IMR-90 (cell line): ENCODE results near the gene CEMIP2. TPM values are rescaled to one million over a fixed set of nuclear protein-coding genes. Genes with fewer than 3 reads are reported as not detected.

Source experiments
- ATAC-seq: fragments of 200-7000 bp; cut with Tn5 transposase; 2 replicates; pipeline ENCODE4 v1.9.1; 2020; ENCODE audit warnings: low read depth, mild to moderate bottlenecking, moderate library complexity
- BruUV-seq: library from RNA; stranded (reverse); fragments of 400-500 nt; replicated peaks from 2 replicates; lab custom pipeline; 2021; lab: Mats Ljungman, UMichigan
- CTCF ChIA-PET: fragments of 300-600 bp; formaldehyde crosslinking; extraction: SDS; loops from one replicate; lab custom pipeline; 2021; ENCODE audit warnings: antibody characterized with exemption; lab: Yijun Ruan, JAX
- POLR2A ChIA-PET: fragments of 300-600 bp; sonication (Branson Sonifier 250); formaldehyde crosslinking; loops from one replicate; lab custom pipeline; 2022; ENCODE audit warnings: antibody characterized with exemption; ENCODE audit not compliant: unreplicated experiment; lab: Charles Lee
- DNase-seq: peaks from one replicate; pipeline ENCODE4 v3.0.0; 2013
- H2AFZ ChIP-seq: replicated peaks from 2 replicates; pipeline ENCODE3; 2013; ENCODE audit warnings: low read length, mild to moderate bottlenecking; ENCODE audit not compliant: poor library complexity
- H2AK5ac ChIP-seq: 2 replicates; pipeline ENCODE4 v1.6.1; 2013; ENCODE audit warnings: low read depth, low read length, inconsistent platforms
- H2AK9ac ChIP-seq: replicated peaks from 2 replicates; pipeline ENCODE3; 2013; ENCODE audit warnings: mild to moderate bottlenecking, low read depth, low read length, moderate library complexity; ENCODE audit not compliant: poor library complexity
- H2BK120ac ChIP-seq: 2 replicates; pipeline ENCODE4 v1.6.1; 2013; ENCODE audit warnings: low read depth, low read length, inconsistent platforms
- H2BK15ac ChIP-seq: 3 replicates; pipeline ENCODE4 v1.6.1; 2013; ENCODE audit warnings: low read depth, low read length, inconsistent platforms
- H2BK20ac ChIP-seq: 2 replicates; pipeline ENCODE4 v1.6.1; 2013; ENCODE audit warnings: low read depth, mild to moderate bottlenecking, inconsistent platforms, low read length, moderate library complexity
- H2BK5ac ChIP-seq: 2 replicates; pipeline ENCODE4 v1.6.1; 2013; ENCODE audit warnings: mild to moderate bottlenecking, low read depth, low read length, inconsistent platforms; ENCODE audit not compliant: poor library complexity, severe bottlenecking
- H3K14ac ChIP-seq: replicated peaks from 2 replicates; pipeline ENCODE4 v1.6.1; 2013; ENCODE audit warnings: low read depth, low read length, inconsistent platforms
- H3K18ac ChIP-seq: 2 replicates; pipeline ENCODE4 v1.6.1; 2013; ENCODE audit warnings: low read depth, low read length, control low read depth
- H3K23ac ChIP-seq: 2 replicates; pipeline ENCODE4 v1.6.1; 2013; ENCODE audit warnings: low read depth, low read length, inconsistent platforms
- H3K27ac ChIP-seq: 2 replicates; pipeline ENCODE4 v1.5.1; 2013; ENCODE audit warnings: mild to moderate bottlenecking, control low read depth, low read length; ENCODE audit not compliant: insufficient read depth
- H3K27me3 ChIP-seq: 2 replicates; pipeline ENCODE4 v1.6.1; 2013; ENCODE audit warnings: low read length; ENCODE audit not compliant: control insufficient read depth, insufficient read depth
- H3K36me3 ChIP-seq: 2 replicates; pipeline ENCODE4 v1.6.1; 2013; ENCODE audit warnings: low read length, mixed read lengths; ENCODE audit not compliant: control insufficient read depth, insufficient read depth
- H3K4ac ChIP-seq: 2 replicates; pipeline ENCODE4 v1.6.1; 2013; ENCODE audit warnings: low read depth, low read length, inconsistent platforms
- H3K4me1 ChIP-seq: 2 replicates; pipeline ENCODE4 v1.6.1; 2013; ENCODE audit warnings: low read length, mixed read lengths; ENCODE audit not compliant: control insufficient read depth, insufficient read depth
- H3K4me2 ChIP-seq: 2 replicates; pipeline ENCODE4 v1.6.1; 2013; ENCODE audit warnings: low read depth, mild to moderate bottlenecking, control low read depth, low read length, moderate library complexity
- H3K4me3 ChIP-seq: 2 replicates; pipeline ENCODE4 v1.5.1; 2013; ENCODE audit warnings: low read depth, mild to moderate bottlenecking, control low read depth, low read length, moderate library complexity; ENCODE audit not compliant: insufficient read depth
- H3K56ac ChIP-seq: 2 replicates; pipeline ENCODE4 v1.6.1; 2013; ENCODE audit warnings: low read length, inconsistent platforms; ENCODE audit not compliant: insufficient read depth; ENCODE audit errors: extremely low read depth
- H3K79me1 ChIP-seq, 2 experiments: 2 replicates each; pipeline ENCODE4 v1.6.1; 2013; ENCODE audit warnings: low read length in 2 of 2, inconsistent platforms in 1 of 2, low read depth in 1 of 2
- H3K9ac ChIP-seq: 2 replicates; pipeline ENCODE4 v1.6.1; 2013; ENCODE audit warnings: low read depth, low read length, control low read depth
- H3K9me1 ChIP-seq: 2 replicates; pipeline ENCODE4 v1.6.1; 2013; ENCODE audit warnings: low read length, inconsistent platforms; ENCODE audit not compliant: insufficient read depth
- H3K9me3 ChIP-seq: 2 replicates; pipeline ENCODE4 v1.6.1; 2013; ENCODE audit warnings: low read length; ENCODE audit not compliant: control insufficient read depth, insufficient read depth
- H4K20me1 ChIP-seq: 2 replicates; pipeline ENCODE4 v1.6.1; 2013; ENCODE audit warnings: low read length, inconsistent platforms; ENCODE audit not compliant: insufficient read depth
- H4K5ac ChIP-seq: 2 replicates; pipeline ENCODE4 v1.6.1; 2013; ENCODE audit warnings: mild to moderate bottlenecking, low read depth, low read length, control low read depth
- H4K8ac ChIP-seq, 2 experiments: 2 replicates each; pipeline ENCODE4 v1.6.1; 2013; ENCODE audit warnings: low read depth in 2 of 2, low read length in 2 of 2, control low read depth in 1 of 2, inconsistent platforms in 1 of 2
- H4K91ac ChIP-seq: 2 replicates; pipeline ENCODE4 v1.6.1; 2013; ENCODE audit warnings: low read depth, low read length, inconsistent platforms; ENCODE audit not compliant: insufficient read depth
- FOS ChIP-seq: fragments of 150-350 bp; IDR thresholded peaks from 2 replicates; pipeline ENCODE4 v1.6.1; 2016; ENCODE audit warnings: low read depth, low read length
- RAD21 ChIP-seq: IDR thresholded peaks from 2 replicates; pipeline ENCODE4 v1.6.1; 2012; ENCODE audit warnings: low read length, improper control_type of control experiment
- SMC3 ChIP-seq: fragments of 150-350 bp; IDR thresholded peaks from 2 replicates; pipeline ENCODE4 v1.6.1; 2016; ENCODE audit warnings: low read depth, mild to moderate bottlenecking, antibody characterized with exemption, low read length, moderate library complexity
- WGBS, 2 experiments: methylation state at CpG; one replicate each; pipeline versions ENCODE4 v1.1.5 to v1.1.7; 2013; ENCODE audit warnings: missing lambda C conversion rate in 2 of 2; ENCODE audit not compliant: insufficient read length in 1 of 2; ENCODE audit errors: extremely low coverage in 2 of 2; 5-methylcytosine and 5-hydroxymethylcytosine counted together
- dilution Hi-C: fragments of 300-500 bp; cut with HindIII; formaldehyde crosslinking; loops from one replicate; pipeline ENCODE4 v1.14.3; 2018; ENCODE audit warnings: low sequenced_read_pairs; ENCODE audit not compliant: unreplicated experiment
- in situ Hi-C: fragments of 300-500 bp; cut with MboI; formaldehyde crosslinking; loops from 3 replicates; pipeline ENCODE4 v1.14.3; 2019; ENCODE audit warnings: low sequenced_read_pairs, inconsistent platforms, mixed read lengths
- intact Hi-C: fragments of 100-400 bp; cut with micrococcal nuclease; formaldehyde crosslinking; loops from 2 replicates; pipeline ENCODE4 v1.10.0; 2022
- polyA plus RNA-seq, 3 experiments: library from polyadenylated mRNA; depleted of rRNA; stranded (reverse); fragments of >200 nt; gene quantifications; 2 replicates each; pipeline ENCODE4 v1.2.3, GENCODE V29; 2012; ENCODE audit warnings: low replicate concordance in 1 of 3
- total RNA-seq: library from RNA; depleted of rRNA; stranded (reverse); fragments of >200 nt; gene quantifications from 2 replicates; pipeline ENCODE4 v1.2.3, GENCODE V29; 2012

CEMIP2 gene
- total and polyA plus RNA-seq, 2 of the 4 experiments (the other 2 are of a cell fraction) = 65.2 to 67.4 TPM

DNA sequence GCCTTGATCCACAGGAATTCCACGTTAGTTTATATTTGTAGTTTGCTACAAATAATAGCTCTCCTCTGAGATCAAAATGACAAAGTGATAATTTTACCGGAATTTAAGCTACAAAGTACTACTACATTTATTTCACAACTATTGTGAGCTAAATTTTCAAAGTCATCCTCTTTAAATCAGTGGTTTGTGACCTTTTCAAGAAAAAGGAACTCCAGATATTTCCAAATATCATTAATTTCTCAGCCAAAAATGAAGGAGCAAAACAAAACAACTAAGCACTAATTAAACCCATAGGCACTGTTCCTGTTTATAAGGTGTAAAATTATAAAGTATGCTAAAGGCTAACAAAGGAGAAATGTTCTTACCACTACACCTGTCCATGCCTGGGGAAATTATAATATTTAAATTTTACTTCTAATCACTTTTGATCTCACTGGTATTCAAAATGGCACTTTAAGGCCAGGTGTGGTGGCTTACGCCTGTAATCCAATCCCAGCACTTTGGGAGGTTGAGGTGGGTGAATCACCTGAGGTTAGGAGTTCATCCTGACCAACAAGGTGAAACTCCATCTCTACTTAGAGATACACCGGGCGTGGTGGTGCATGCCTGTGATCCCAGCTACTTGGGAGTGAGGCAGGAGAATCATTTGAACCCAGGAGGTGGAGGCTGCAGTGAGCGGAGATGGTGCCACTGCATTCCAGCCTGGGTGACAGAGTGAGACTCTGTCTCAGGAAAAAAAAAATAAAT lies 77.5 kb downstream of the CEMIP2 start:
- Histone ChIP-seq H3K4me1 (peaks cover 2% of the 10 kb centered on the region; the same call in 1 of the 2 replicates), H4K8ac (no peak overlapping the region), H3K18ac (no peak overlapping the region), H3K79me1 (peaks cover 6 to 9% of the 10 kb centered on the region in 2 experiments), H2BK20ac (no peak overlapping the region), H3K9me1 (peaks cover 17% of the 10 kb centered on the region), H3K4me2 (no peak overlapping the region), H3K36me3 (peaks cover 25% of the 10 kb centered on the region), H2AFZ (no peak overlapping the region), H2AK9ac (no peak overlapping the region), H3K27me3 (no peaks in the 10 kb centered on the region), H2AK5ac (no peak overlapping the region), H2BK120ac (no peak overlapping the region), H3K14ac (no peak overlapping the region), H3K56ac (no peak overlapping the region), H3K4ac (no peak overlapping the region), H3K27ac (no peak overlapping the region), H4K20me1 (no peaks in the 10 kb centered on the region), H3K23ac (no peak overlapping the region), H2BK15ac (no peak overlapping the region; the same call in 2 of the 3 replicates), H4K5ac (no peak overlapping the region), H4K91ac (no peak overlapping the region), H2BK5ac (peak overlapping the region; percentile 48), H3K9ac (no peak overlapping the region), H3K4me3 (no peak overlapping the region), H3K9me3 (no peaks in the 10 kb centered on the region)
- DNase-seq (no peak), ATAC-seq (no peak)
- dilution Hi-C loops = no loop called here
- no TSS peak for BruUV-seq
- intact Hi-C loops = no loop called here
- POLR2A ChIA-PET = no interaction called here
- TF ChIP-seq SMC3 = no peak
- TF ChIP-seq FOS = no peak
- no peak for TF ChIP-seq RAD21
- WGBS, 2 experiments = no CpG with 5 or more reads among the region's 6 CpGs
- CTCF ChIA-PET = interaction anchor here (0.5 to 1.4 kb wide), 3 partner anchors 8 to 80 kb away, joined by 3 to 6 read pairs (median 4); no protein-coding TSS in a partner anchor
- in situ Hi-C loops = no loop called here
